Measurements from ENCODE around the gene PSME2.

PSME2 gene

GRCh38 chr14:24132976-24133375 lies 13.4 kb downstream of the PSME2 start:
- no peak for DNase-seq

DNA sequence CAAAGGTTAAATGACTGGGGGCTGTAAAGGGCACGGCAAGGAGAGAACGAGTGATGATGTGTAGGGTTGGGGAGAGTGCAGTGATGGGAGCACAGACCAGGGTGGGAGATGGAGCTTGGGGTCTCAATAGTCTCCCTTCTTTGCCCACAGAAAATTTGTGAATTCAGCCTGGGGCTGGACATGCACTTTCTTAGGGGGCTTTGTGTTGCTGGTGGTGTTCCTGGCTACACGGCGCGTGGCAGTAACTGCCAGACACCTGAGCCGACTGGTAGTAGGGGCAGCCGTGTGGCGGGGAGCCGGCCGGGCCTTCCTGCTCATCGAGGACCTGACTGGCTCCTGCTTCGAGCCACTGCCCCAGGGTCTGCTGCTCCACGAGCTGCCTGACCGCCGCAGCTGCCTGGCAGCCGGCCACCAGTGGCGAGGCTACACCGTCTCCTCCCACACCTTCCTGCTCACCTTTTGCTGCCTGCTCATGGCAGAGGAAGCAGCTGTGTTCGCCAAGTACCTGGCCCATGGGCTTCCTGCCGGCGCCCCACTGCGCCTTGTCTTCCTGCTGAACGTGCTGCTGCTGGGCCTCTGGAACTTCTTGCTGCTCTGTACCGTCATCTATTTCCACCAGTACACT lies 14.2 kb downstream of the PSME2 start:
- DNase-seq = no peak

- no peak for DNase-seq
Measured at GRCh38 chr14:24131549-24131966, 14.9 kb downstream of the PSME2 start.

- peak; percentile 85 for DNase-seq
Measured at GRCh38 chr14:24130717-24131548, 15.5 kb downstream of the PSME2 start.

- no peak for DNase-seq
Measured at GRCh38 chr14:24130380-24130716, 16.1 kb downstream of the PSME2 start, which contains the start of gene FITM1. Gene FITM1 (plus strand): TSS chr14:24130659. CDS start chr14:24131564, 905 bp downstream.

- no peak for DNase-seq
Measured at GRCh38 chr14:24129410-24129998, 16.9 kb downstream of the PSME2 start.

GRCh38 chr14:24127673-24128072 lies 18.7 kb downstream of the PSME2 start:
- no peak for DNase-seq

GRCh38 chr14:24126939-24127338 lies 19.5 kb downstream of the PSME2 start:
- DNase-seq = no peak

- DNase-seq = no peak
Measured at GRCh38 chr14:24123424-24124417, 22.7 kb downstream of the PSME2 start.

- DNase-seq = no peak
Measured at GRCh38 chr14:24122898-24123297, 23.5 kb downstream of the PSME2 start.

DNA sequence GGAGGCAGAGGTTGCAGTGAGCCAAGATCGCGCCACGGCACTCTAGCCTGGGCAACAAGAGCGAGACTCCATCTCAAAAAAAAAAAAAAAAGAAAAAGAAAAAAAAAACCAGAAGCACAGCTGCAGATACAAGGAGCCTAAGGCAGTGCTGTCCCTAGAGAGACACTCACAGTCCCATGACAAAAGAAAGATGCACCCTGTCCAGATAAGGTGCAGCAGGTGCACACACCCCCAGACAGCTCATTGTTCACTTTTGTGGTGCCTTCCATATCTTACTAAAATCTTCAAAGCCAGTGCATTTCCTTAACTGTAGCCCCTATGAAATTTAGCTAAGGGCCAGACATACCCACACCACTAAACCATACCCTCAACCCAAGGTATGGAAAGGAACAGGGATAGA lies 24.0 kb downstream of the PSME2 start:
- no peak for DNase-seq

DNA sequence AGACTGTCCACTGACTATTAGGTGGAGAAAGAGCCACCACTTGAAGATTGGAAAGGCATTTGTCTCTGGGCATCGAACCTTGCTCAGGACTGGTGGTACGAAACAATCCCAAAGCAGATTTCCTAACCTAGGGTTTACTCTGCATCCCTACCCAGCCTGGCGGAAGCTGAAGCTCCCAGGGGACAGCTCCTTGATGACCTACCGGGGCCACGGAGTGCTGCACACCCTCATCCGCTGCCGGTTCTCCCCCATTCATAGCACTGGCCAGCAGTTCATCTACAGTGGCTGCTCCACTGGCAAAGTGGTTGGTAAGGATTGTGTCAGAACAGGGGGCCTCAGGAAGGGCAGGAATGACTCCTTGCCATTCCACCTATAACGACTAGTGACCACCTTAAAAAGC lies 25.2 kb downstream of the PSME2 start:
- no peak for DNase-seq

DNA sequence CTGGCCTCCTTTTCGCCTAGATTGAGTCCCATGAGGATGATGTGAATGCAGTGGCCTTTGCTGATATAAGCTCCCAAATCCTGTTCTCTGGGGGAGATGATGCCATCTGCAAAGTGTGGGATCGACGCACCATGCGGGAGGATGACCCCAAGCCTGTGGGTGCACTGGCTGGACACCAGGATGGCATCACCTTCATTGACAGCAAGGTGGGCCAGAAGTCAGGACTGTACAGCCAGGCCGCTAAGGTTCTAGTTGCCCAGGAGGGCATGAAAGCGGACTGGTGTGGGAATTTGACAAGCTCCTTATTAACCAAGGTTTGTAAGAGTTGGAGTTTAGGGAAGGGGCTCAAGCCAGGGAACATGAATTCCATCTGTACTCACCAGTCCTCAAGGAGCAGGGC lies 26.7 kb downstream of the PSME2 start:
- DNase-seq = no peak

- no peak for DNase-seq
Measured at GRCh38 chr14:24117179-24117578, 29.2 kb downstream of the PSME2 start.

- no peak for DNase-seq
Measured at GRCh38 chr14:24116128-24116814, 30.1 kb downstream of the PSME2 start.

GRCh38 chr14:24115422-24116127 lies 30.8 kb downstream of the PSME2 start:
- DNase-seq = no peak

DNA sequence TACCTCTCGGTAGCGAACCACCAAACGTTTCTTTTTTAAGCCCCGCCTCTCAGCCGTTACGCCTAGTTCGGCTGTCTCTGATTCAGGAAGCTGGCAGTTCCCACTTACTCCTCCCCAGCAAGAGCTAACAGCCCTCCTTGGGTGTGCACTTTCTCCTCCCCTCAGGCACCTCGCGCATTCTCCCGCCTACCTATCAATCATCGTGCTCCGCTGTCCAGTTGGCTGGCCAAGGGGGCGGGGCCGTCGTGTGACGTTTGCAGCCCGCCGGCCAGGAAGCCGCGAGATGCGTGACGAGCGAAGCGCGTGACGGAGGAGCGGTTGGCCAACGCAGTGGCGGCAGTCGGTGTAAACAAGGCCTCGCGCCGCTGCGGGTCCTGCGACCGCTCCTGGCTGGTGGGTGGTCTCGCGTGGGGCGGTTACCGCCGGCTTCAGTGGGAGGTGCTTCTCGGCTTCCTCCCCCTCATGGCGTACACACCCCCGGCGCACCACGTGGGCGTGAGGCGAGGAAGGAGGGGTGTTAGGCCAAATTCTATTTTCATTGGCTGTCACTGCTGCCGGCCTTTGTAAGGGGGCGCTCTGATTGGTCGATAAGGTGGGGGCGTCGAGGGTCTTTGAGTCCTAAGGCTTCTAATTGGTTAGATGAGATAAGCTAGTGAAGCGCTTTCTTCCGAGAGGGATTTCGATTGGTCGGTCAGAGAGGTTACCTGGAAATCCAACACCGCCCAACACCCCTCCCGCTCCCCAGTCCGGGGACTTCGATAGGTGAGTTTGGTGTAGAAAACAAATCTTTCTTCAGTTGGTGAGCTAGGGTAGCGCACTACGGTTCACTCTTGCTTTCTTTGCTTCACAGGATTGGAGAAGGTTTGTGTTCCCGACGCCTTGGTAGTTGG lies 31.6 kb downstream of the PSME2 start, which contains the start of the genes DCAF11 and NRL:
TSS of gene DCAF11 (plus strand) at position 246 of the 890 bp plus-strand sequence. CDS start 818 bp downstream, outside the sequence.
TSS of gene NRL (minus strand) at position 418 of the 890 bp plus-strand sequence. CDS start 32,101 bp downstream, outside the sequence.
- DNase-seq = peak; percentile 99

- peak; percentile 90 for DNase-seq
Measured at GRCh38 chr14:24113801-24114531, 32.4 kb downstream of the PSME2 start.

DNA sequence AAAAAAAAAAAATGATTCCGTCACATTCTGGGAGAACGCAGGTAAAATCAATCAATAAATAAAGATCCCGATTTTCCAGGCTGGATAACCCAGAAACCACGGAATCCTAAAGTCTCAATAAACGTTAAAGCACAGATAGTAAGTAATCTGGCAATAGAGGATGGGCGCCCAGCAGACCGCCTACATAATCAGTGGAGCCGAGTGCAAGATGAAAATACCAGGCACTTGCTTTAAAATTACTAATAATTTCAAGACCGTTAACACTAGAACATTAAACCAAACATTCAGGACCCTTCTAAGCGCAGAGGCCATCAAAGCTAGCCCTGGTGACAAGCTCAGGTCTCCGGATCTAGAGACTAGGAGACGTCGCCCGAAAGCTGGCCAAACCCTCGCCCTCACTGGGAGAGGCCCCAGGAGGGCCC lies 33.0 kb downstream of the PSME2 start:
- no peak for DNase-seq

All from femur (tissue), 1 donor.